ENCODE results near the gene CCDC148.
"Not testable (repeated sequence)": the region's sequence is repeated elsewhere in the genome, so short reads cannot be mapped to it uniquely, and the experiment has no call there.

CCDC148 gene

GRCh38 chr2:158350751-158351465 is 105.6 kb downstream of the CCDC148 start:
- not testable (repeated sequence) for H3K4me3 Mint-ChIP-seq; DNase-seq; H3K27me3 Mint-ChIP-seq; H3K4me1 Mint-ChIP-seq (ENCODE audit: low read depth in 2 of 2); ATAC-seq (replicated peaks); H3K9me3 Mint-ChIP-seq; H3K36me3 Mint-ChIP-seq (ENCODE audit: insufficient read depth); H3K27ac Mint-ChIP-seq

GRCh38 chr2:158346032-158346431 is 110.5 kb downstream of the CCDC148 start:
- Mint-ChIP-seq H3K27me3 (peaks cover 0 to 5% of the 10 kb centered on the region in 2 donors), H3K36me3 (ENCODE audit: insufficient read depth) (no peaks in the 10 kb centered on the region), H3K4me1 (ENCODE audit: low read depth in 2 of 2) (no peaks in the 10 kb centered on the region), H3K4me3 (no peak overlapping the region), H3K9me3 (no peaks in the 10 kb centered on the region), H3K27ac (no peak overlapping the region)
- no peak for ATAC-seq (replicated peaks)
- DNase-seq: no peak

- no peaks in the 10 kb centered on the region for H3K9me3 Mint-ChIP-seq
- no peaks in the 10 kb centered on the region for H3K36me3 Mint-ChIP-seq (ENCODE audit: insufficient read depth)
- no peak overlapping the region for H3K4me3 Mint-ChIP-seq
- H3K27me3 Mint-ChIP-seq: peaks cover 9 to 14% of the 10 kb centered on the region in 2 donors
- H3K27ac Mint-ChIP-seq: no peak overlapping the region
- no peak for DNase-seq
- ATAC-seq (replicated peaks): no peak
- H3K4me1 Mint-ChIP-seq (ENCODE audit: low read depth in 2 of 2): no peaks in the 10 kb centered on the region
Observed at GRCh38 chr2:158339513-158339912, 117.0 kb downstream of the CCDC148 start.

- Mint-ChIP-seq H3K4me1 (ENCODE audit: low read depth in 2 of 2) (no peaks in the 10 kb centered on the region), H3K4me3 (no peak overlapping the region), H3K27me3 (peaks cover 9 to 23% of the 10 kb centered on the region in 2 donors), H3K27ac (no peak overlapping the region), H3K9me3 (peaks cover 2 to 6% of the 10 kb centered on the region in 2 donors), H3K36me3 (ENCODE audit: insufficient read depth) (no peaks in the 10 kb centered on the region)
- ATAC-seq (replicated peaks) (no peak), DNase-seq (no peak)
Observed at GRCh38 chr2:158337018-158337417, 119.5 kb downstream of the CCDC148 start.

- H3K27me3 Mint-ChIP-seq: peaks cover 9 to 17% of the 10 kb centered on the region in 2 donors
- DNase-seq: not testable (repeated sequence)
Observed at GRCh38 chr2:158331799-158332198, 124.8 kb downstream of the CCDC148 start.

GRCh38 chr2:158325782-158326340 is 130.7 kb downstream of the CCDC148 start:
- no peak for DNase-seq
- Mint-ChIP-seq H3K4me1 (ENCODE audit: low read depth in 2 of 2) (no peaks in the 10 kb centered on the region), H3K27me3 (no peaks in the 10 kb centered on the region), H3K9me3 (peaks cover 3% of the 10 kb centered on the region in 2 donors), H3K27ac (no peak overlapping the region), H3K36me3 (ENCODE audit: insufficient read depth) (no peaks in the 10 kb centered on the region), H3K4me3 (no peak overlapping the region)
- no peak for ATAC-seq (replicated peaks)

More at GRCh38 chr2:158331799-158332198, 124.8 kb downstream of the CCDC148 start:
- H3K9me3 Mint-ChIP-seq: peaks cover 6 to 19% of the 10 kb centered on the region in 2 donors
- H3K4me3 Mint-ChIP-seq; H3K27ac Mint-ChIP-seq; H3K4me1 Mint-ChIP-seq (ENCODE audit: low read depth in 2 of 2); ATAC-seq (replicated peaks); H3K36me3 Mint-ChIP-seq (ENCODE audit: insufficient read depth): not testable (repeated sequence)

GRCh38 chr2:158325031-158325781 is 131.3 kb downstream of the CCDC148 start:
- DNase-seq (no peak), ATAC-seq (replicated peaks) (no peak)
- no peak overlapping the region for H3K4me3 Mint-ChIP-seq
- H3K4me1 Mint-ChIP-seq (ENCODE audit: low read depth in 2 of 2): no peaks in the 10 kb centered on the region
- H3K27me3 Mint-ChIP-seq: no peaks in the 10 kb centered on the region
- H3K36me3 Mint-ChIP-seq (ENCODE audit: insufficient read depth): no peaks in the 10 kb centered on the region
- H3K9me3 Mint-ChIP-seq: no peaks in the 10 kb centered on the region
- H3K27ac Mint-ChIP-seq: no peak overlapping the region

GRCh38 chr2:158323381-158323780 is 133.2 kb downstream of the CCDC148 start:
- DNase-seq (no peak), ATAC-seq (replicated peaks) (no peak)
- Mint-ChIP-seq H3K36me3 (ENCODE audit: insufficient read depth) (no peaks in the 10 kb centered on the region), H3K27ac (no peak overlapping the region), H3K4me1 (ENCODE audit: low read depth in 2 of 2) (no peaks in the 10 kb centered on the region), H3K9me3 (no peaks in the 10 kb centered on the region), H3K4me3 (no peak overlapping the region), H3K27me3 (no peaks in the 10 kb centered on the region)

GRCh38 chr2:158321264-158321663 is 135.3 kb downstream of the CCDC148 start:
- ATAC-seq (replicated peaks) (no peak), DNase-seq (no peak)
- Mint-ChIP-seq H3K4me3 (no peak overlapping the region), H3K36me3 (ENCODE audit: insufficient read depth) (no peaks in the 10 kb centered on the region), H3K4me1 (ENCODE audit: low read depth in 2 of 2) (no peaks in the 10 kb centered on the region), H3K27ac (no peak overlapping the region), H3K27me3 (no peaks in the 10 kb centered on the region), H3K9me3 (no peaks in the 10 kb centered on the region)

- Mint-ChIP-seq H3K27me3 (peaks cover 0 to 6% of the 10 kb centered on the region in 2 donors), H3K9me3 (no peaks in the 10 kb centered on the region), H3K36me3 (ENCODE audit: insufficient read depth) (no peaks in the 10 kb centered on the region)
Observed at GRCh38 chr2:158319269-158319668, 137.3 kb downstream of the CCDC148 start.

GRCh38 chr2:158317642-158318041 is 138.9 kb downstream of the CCDC148 start:
- no peak overlapping the region for H3K4me3 Mint-ChIP-seq
- DNase-seq (no peak), ATAC-seq (replicated peaks) (no peak)
- no peak overlapping the region for H3K27ac Mint-ChIP-seq
- no peaks in the 10 kb centered on the region for H3K4me1 Mint-ChIP-seq (ENCODE audit: low read depth in 2 of 2)
- peaks cover 0 to 11% of the 10 kb centered on the region in 2 donors for H3K27me3 Mint-ChIP-seq
- H3K9me3 Mint-ChIP-seq: no peaks in the 10 kb centered on the region
- H3K36me3 Mint-ChIP-seq (ENCODE audit: insufficient read depth): no peaks in the 10 kb centered on the region

More at GRCh38 chr2:158319269-158319668, 137.3 kb downstream of the CCDC148 start:
- H3K4me3 Mint-ChIP-seq: no peak overlapping the region
- ATAC-seq (replicated peaks): no peak
- no peak overlapping the region for H3K27ac Mint-ChIP-seq
- no peaks in the 10 kb centered on the region for H3K4me1 Mint-ChIP-seq (ENCODE audit: low read depth in 2 of 2)
- DNase-seq: no peak

GRCh38 chr2:158315803-158316414 is 140.6 kb downstream of the CCDC148 start:
- Mint-ChIP-seq H3K36me3 (ENCODE audit: insufficient read depth) (no peaks in the 10 kb centered on the region), H3K9me3 (no peaks in the 10 kb centered on the region), H3K27ac (no peak overlapping the region), H3K27me3 (peaks cover 6 to 11% of the 10 kb centered on the region in 2 donors), H3K4me1 (ENCODE audit: low read depth in 2 of 2) (no peaks in the 10 kb centered on the region), H3K4me3 (no peak overlapping the region)
- DNase-seq (no peak), ATAC-seq (replicated peaks) (no peak)

- DNase-seq (no peak), ATAC-seq (replicated peaks) (no peak)
- H3K27ac Mint-ChIP-seq: no peak overlapping the region
- peaks cover 7 to 11% of the 10 kb centered on the region in 2 donors for H3K27me3 Mint-ChIP-seq
- H3K9me3 Mint-ChIP-seq: no peaks in the 10 kb centered on the region
- H3K4me1 Mint-ChIP-seq (ENCODE audit: low read depth in 2 of 2): no peaks in the 10 kb centered on the region
- H3K4me3 Mint-ChIP-seq: no peak overlapping the region
- no peaks in the 10 kb centered on the region for H3K36me3 Mint-ChIP-seq (ENCODE audit: insufficient read depth)
Observed at GRCh38 chr2:158315000-158315399, 141.6 kb downstream of the CCDC148 start.

Data from effector memory CD8-positive, alpha-beta T cell (primary cell).